ENCODE measurements around the gene SIGLEC5. TPM values are rescaled to one million over a fixed set of nuclear protein-coding genes. Genes with fewer than 3 reads are reported as not detected.

The SIGLEC5 gene
- total RNA-seq, 4 donors from 2014 or later: 0.94 TPM; not detected in 3

- intact Hi-C loops (cut with DNase I): no loop called here
- H3K4me3 ChIP-seq: no peak overlapping the region
- TF ChIP-seq CTCF (IDR thresholded peaks at IDR 0.05): no peak
- TF ChIP-seq POLR2A (IDR thresholded peaks at IDR 0.05): no peak
These were observed 11.4 kb upstream of the SIGLEC5 start for GRCh38 chr19:51641648-51642047.

GRCh38 chr19:51640386-51640785 is 10.2 kb upstream of the SIGLEC5 start:
- no peak for DNase-seq
- TF ChIP-seq POLR2A (IDR thresholded peaks at IDR 0.05) (no peak), CTCF (IDR thresholded peaks at IDR 0.05) (no peak)
- no peaks in the 10 kb centered on the region for H3K4me1 ChIP-seq
- H3K9me3 ChIP-seq: peaks cover 0 to 13% (median 0%) of the 10 kb centered on the region in 3 donors
- H3K27ac ChIP-seq: no peak overlapping the region
- peaks cover 0 to 55% (median 0%) of the 10 kb centered on the region in 4 donors for H3K27me3 ChIP-seq
- no peaks in the 10 kb centered on the region for H3K36me3 ChIP-seq
- WGBS, 2 donors: 73% methylated on average over 3 of the region's 3 CpGs; no CpG with 5 or more reads in 1 of the 2 donors
- intact Hi-C loops (cut with DNase I): no loop called here
- no peak overlapping the region for H3K4me3 ChIP-seq

More at GRCh38 chr19:51641648-51642047, 11.4 kb upstream of the SIGLEC5 start:
- Histone ChIP-seq H3K27ac (no peak overlapping the region), H3K36me3 (no peaks in the 10 kb centered on the region), H3K9me3 (peaks cover 0 to 7% (median 0%) of the 10 kb centered on the region in 3 donors), H3K27me3 (peaks cover 0 to 47% (median 0%) of the 10 kb centered on the region in 4 donors), H3K4me1 (no peaks in the 10 kb centered on the region)
- no peak for DNase-seq

DNA sequence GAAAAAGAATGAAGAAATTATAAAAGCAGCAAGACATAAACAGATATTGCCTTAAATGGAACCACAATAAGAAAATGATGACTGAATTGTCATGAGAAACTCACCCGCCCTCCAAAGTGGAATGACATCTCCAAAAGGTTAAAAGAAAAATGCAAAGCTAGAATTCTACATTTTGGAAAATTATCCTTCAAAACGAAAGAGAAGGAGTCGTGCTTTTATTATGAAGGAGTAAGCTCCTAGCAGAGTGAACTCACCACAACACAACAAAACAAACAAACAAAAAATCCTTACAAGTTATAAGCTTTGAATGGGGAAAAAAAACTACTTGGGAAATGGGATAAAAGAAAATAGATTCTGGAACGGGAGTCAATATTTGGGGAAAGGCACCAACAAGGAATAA is 9.7 kb upstream of the SIGLEC5 start:
- intact Hi-C loops (cut with DNase I): no loop called here
- H3K27me3 ChIP-seq: peaks cover 0 to 52% (median 0%) of the 10 kb centered on the region in 4 donors
- TF ChIP-seq POLR2A (IDR thresholded peaks at IDR 0.05) (no peak), CTCF (IDR thresholded peaks at IDR 0.05) (no peak)
- H3K27ac ChIP-seq: no peak overlapping the region
- H3K36me3 ChIP-seq: no peaks in the 10 kb centered on the region
- peaks cover 0 to 13% (median 0%) of the 10 kb centered on the region in 3 donors for H3K9me3 ChIP-seq
- DNase-seq: no peak
- no peaks in the 10 kb centered on the region for H3K4me1 ChIP-seq
- WGBS, 2 donors: 55% methylated on average over 4 of the region's 4 CpGs; no CpG with 5 or more reads in 1 of the 2 donors
- H3K4me3 ChIP-seq: no peak overlapping the region

GRCh38 chr19:51637362-51637978 is 7.3 kb upstream of the SIGLEC5 start:
- DNase-seq: no peak

More at GRCh38 chr19:51637362-51637978, 7.3 kb upstream of the SIGLEC5 start:
- H3K27ac ChIP-seq: no peak overlapping the region
- intact Hi-C loops (cut with DNase I): no loop called here
- H3K27me3 ChIP-seq: peaks cover 0 to 35% (median 0%) of the 10 kb centered on the region in 4 donors
- H3K4me1 ChIP-seq: no peaks in the 10 kb centered on the region
- H3K9me3 ChIP-seq: peaks cover 0 to 13% (median 0%) of the 10 kb centered on the region in 3 donors
- H3K36me3 ChIP-seq: no peaks in the 10 kb centered on the region
- WGBS, 2 donors: 17% methylated on average over 5 of the region's 5 CpGs; no CpG with 5 or more reads in 1 of the 2 donors
- TF ChIP-seq POLR2A (IDR thresholded peaks at IDR 0.05) (no peak), CTCF (IDR thresholded peaks at IDR 0.05) (peak in 2 of 6 experiments; percentile 22 to 58)
- H3K4me3 ChIP-seq: no peak overlapping the region
